DMS153 treated with DMSO at 0.1 percent for 48 hours (cell line): Measurements from ENCODE around the gene DNAJC8.

ENCODE experiments used
- DNase-seq: peaks from one replicate; lab custom pipeline; 2025; ENCODE audit not compliant: unreplicated experiment; lab: John Stamatoyannopoulos, UW

The DNAJC8 gene

GRCh38 chr1:28208818-28209441, 23.9 kb downstream of the DNAJC8 start:
- peak; percentile 73 for DNase-seq

GRCh38 chr1:28205243-28205642, 27.6 kb downstream of the DNAJC8 start:
- DNase-seq, result no peak

GRCh38 chr1:28200234-28200873, 32.5 kb downstream of the DNAJC8 start:
- no peak for DNase-seq

- no peak for DNase-seq
These were observed 33.2 kb downstream of the DNAJC8 start for GRCh38 chr1:28199328-28200233.

- DNase-seq, result no peak
These were observed 35.0 kb downstream of the DNAJC8 start for GRCh38 chr1:28197682-28198415.

GRCh38 chr1:28196330-28196729, 36.5 kb downstream of the DNAJC8 start:
- no peak for DNase-seq

GRCh38 chr1:28195780-28196179, 37.0 kb downstream of the DNAJC8 start:
- no peak for DNase-seq

- DNase-seq, result no peak
These were observed 38.3 kb downstream of the DNAJC8 start for GRCh38 chr1:28194326-28195035.

- DNase-seq, result no peak
These were observed 39.1 kb downstream of the DNAJC8 start for GRCh38 chr1:28193701-28194161.

- no peak for DNase-seq
These were observed 41.7 kb downstream of the DNAJC8 start for GRCh38 chr1:28190996-28191645.

- DNase-seq, result no peak
These were observed 42.4 kb downstream of the DNAJC8 start for GRCh38 chr1:28190337-28190979.

- DNase-seq, result no peak
These were observed 47.8 kb downstream of the DNAJC8 start for GRCh38 chr1:28185071-28185470.

- DNase-seq, result no peak
These were observed 52.2 kb downstream of the DNAJC8 start for GRCh38 chr1:28180306-28181305.

GRCh38 chr1:28178690-28179485, 53.9 kb downstream of the DNAJC8 start:
- DNase-seq, result no peak

- no peak for DNase-seq
These were observed 56.0 kb downstream of the DNAJC8 start, which contains the start of gene PTAFR for GRCh38 chr1:28176492-28177470. PTAFR (minus strand) TSS chr1:28176690; CDS start chr1:28151021, 25,669 bp downstream.

GRCh38 chr1:28175955-28176485, 56.8 kb downstream of the DNAJC8 start:
- no peak for DNase-seq
